A673 (cell line): Measurements from ENCODE around the gene HNRNPUL2.

Experiments
- CTCF ChIP-seq: fragments of 300-800, 200-600 bp; sonication (generic); conservative IDR thresholded peaks from 2 replicates; pipeline ENCODE4 v1.5.1; 2017; ENCODE audit warnings: low read depth, mild to moderate bottlenecking, antibody characterized with exemption, low read length, moderate library complexity, mixed read lengths
- EZH2 ChIP-seq: fragments of 200-600 bp; sonication (generic); IDR thresholded peaks from 2 replicates; pipeline ENCODE4 v1.6.1; 2017; ENCODE audit warnings: borderline replicate concordance, low read depth, mild to moderate bottlenecking, mixed read lengths, antibody characterized with exemption, low read length; ENCODE audit not compliant: poor library complexity, severe bottlenecking

DNA sequence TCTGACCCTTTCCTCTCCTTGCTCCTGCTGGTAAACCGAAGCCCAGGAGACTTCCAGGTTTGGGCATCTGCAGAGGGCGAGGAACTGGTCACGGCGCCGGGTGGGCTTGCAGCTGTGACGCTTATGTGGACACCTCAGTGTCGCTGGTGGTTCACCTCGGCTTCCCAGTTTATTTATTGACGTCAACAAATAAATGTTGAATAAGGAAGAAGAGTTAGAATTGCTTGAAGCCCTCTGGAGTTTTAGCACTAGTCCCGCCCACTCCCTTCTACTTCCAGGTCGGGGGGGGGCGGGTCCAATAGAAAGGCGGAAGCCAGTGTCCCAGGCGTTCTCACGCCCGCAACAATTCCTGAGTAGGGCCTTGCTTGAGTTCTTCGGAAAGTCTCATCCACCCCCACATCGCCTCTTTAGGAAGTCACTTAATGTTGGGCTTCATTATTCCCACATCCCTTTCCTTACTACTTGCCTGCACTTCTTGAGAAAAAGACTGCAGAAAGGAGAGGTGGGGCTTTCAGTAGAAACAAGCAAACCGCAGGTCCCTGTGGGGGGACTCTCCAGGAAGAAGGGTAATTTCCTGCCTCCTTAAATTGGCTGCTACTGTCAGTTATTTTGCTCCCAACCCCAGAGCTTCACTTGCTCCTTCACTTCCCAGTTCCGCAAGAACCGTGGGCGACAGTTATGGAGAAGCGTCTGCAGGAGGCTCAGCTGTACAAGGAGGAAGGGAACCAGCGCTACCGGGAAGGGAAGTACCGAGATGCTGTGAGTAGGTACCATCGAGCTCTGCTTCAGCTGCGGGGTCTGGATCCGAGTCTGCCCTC, 1.1 kb upstream of the HNRNPUL2 start, which contains the start of gene TTC9C:
- TF ChIP-seq EZH2 = no peak
- TF ChIP-seq CTCF = no peak
